SK-N-SH treated with all-trans-retinoic acid at 6 μM for 48 hours (cell line): Measurements from ENCODE around the gene PACS1.
"Not testable (repeated sequence)": the region's sequence is repeated elsewhere in the genome, so short reads cannot be mapped to it uniquely, and the experiment has no call there.

Source experiments
- ATAC-seq: fragments of 200-7000 bp; cut with Tn5 transposase; 3 replicates; pipeline ENCODE4 v1.9.1; 2020; ENCODE audit warnings: mild to moderate bottlenecking, moderate library complexity
- ARNTL ChIP-seq: fragments of 450-650 bp; formaldehyde crosslinking; IDR thresholded peaks from 2 replicates; pipeline ENCODE4 v1.5.0; 2020; ENCODE audit warnings: low read depth, mild to moderate bottlenecking, moderate library complexity, borderline replicate concordance
- BACH2 ChIP-seq: fragments of 250-450 bp; sonication (Bioruptor Pico); IDR thresholded peaks from 2 replicates; pipeline ENCODE4 v1.9.0; 2021; ENCODE audit warnings: mild to moderate bottlenecking, borderline replicate concordance
- CSDC2 ChIP-seq: fragments of 250-450 bp; sonication (Bioruptor Pico); IDR thresholded peaks from 2 replicates; pipeline ENCODE4 v1.5.0; 2020; ENCODE audit warnings: mild to moderate bottlenecking, moderate library complexity
- ESRRG ChIP-seq: fragments of 250-450 bp; sonication (Bioruptor Pico); IDR thresholded peaks from 2 replicates; pipeline ENCODE4 v1.6.1; 2021; ENCODE audit warnings: mild to moderate bottlenecking
- ISL1 ChIP-seq: fragments of 250-450 bp; sonication (Bioruptor Pico); IDR thresholded peaks from 2 replicates; pipeline ENCODE4 v2.1.2; 2022; ENCODE audit warnings: mild to moderate bottlenecking, moderate library complexity
- OSR1 ChIP-seq: fragments of 250-450 bp; sonication (Bioruptor Pico); IDR thresholded peaks from 2 replicates; pipeline ENCODE4 v1.8.0; 2022; ENCODE audit warnings: moderate library complexity, mild to moderate bottlenecking, inconsistent platforms
- PPARA ChIP-seq: fragments of 250-450 bp; sonication (Bioruptor Pico); IDR thresholded peaks from 2 replicates; pipeline ENCODE4 v1.5.0; 2020; ENCODE audit warnings: mild to moderate bottlenecking, borderline replicate concordance
- TCF4 ChIP-seq: fragments of 250-450 bp; sonication (Bioruptor Pico); IDR thresholded peaks from 2 replicates; pipeline ENCODE4 v1.8.0; 2021; ENCODE audit warnings: mild to moderate bottlenecking, moderate library complexity, borderline replicate concordance
- TOX ChIP-seq: fragments of 250-450 bp; sonication (Bioruptor Pico); IDR thresholded peaks from 2 replicates; pipeline ENCODE4 v1.8.0; 2021; ENCODE audit warnings: mild to moderate bottlenecking, moderate library complexity, borderline replicate concordance
- ZFP30 ChIP-seq: fragments of 450-650 bp; formaldehyde crosslinking; IDR thresholded peaks from 2 replicates; pipeline ENCODE4 v1.5.0; 2022; ENCODE audit warnings: mild to moderate bottlenecking, moderate library complexity
- ZNF565 ChIP-seq: fragments of 450-650 bp; formaldehyde crosslinking; conservative IDR thresholded peaks from 2 replicates; pipeline ENCODE4 v1.5.0; 2020; ENCODE audit warnings: low read depth, mild to moderate bottlenecking, moderate library complexity
- ZNF70 ChIP-seq: fragments of 450-650 bp; formaldehyde crosslinking; IDR thresholded peaks from 2 replicates; pipeline ENCODE4 v1.5.0; 2020; ENCODE audit warnings: mild to moderate bottlenecking, moderate library complexity
- ZNF8 ChIP-seq: fragments of 450-650 bp; formaldehyde crosslinking; IDR thresholded peaks from 2 replicates; pipeline ENCODE4 v1.5.0; 2020; ENCODE audit warnings: mild to moderate bottlenecking, moderate library complexity
- TF ChIP-seq, protein P1 (sequence below): fragments of 250-450 bp; sonication (Bioruptor Pico); IDR thresholded peaks from 2 replicates; pipeline ENCODE4 v1.5.1; 2020; ENCODE audit warnings: low read depth, mild to moderate bottlenecking, moderate library complexity
- TF ChIP-seq, protein P2 (sequence below): fragments of 250-450 bp; sonication (Bioruptor Pico); IDR thresholded peaks from 2 replicates; pipeline ENCODE4 v1.5.1; 2021; ENCODE audit warnings: mild to moderate bottlenecking, moderate library complexity
- TF ChIP-seq, protein P3 (sequence below): fragments of 250-450 bp; sonication (Bioruptor Pico); IDR thresholded peaks from 2 replicates; pipeline ENCODE4 v1.8.0; 2021; ENCODE audit warnings: low read depth, mild to moderate bottlenecking, moderate library complexity, borderline replicate concordance
- TF ChIP-seq, protein P4 (sequence below): fragments of 250-450 bp; sonication (Bioruptor Pico); IDR thresholded peaks from 2 replicates; pipeline ENCODE4 v1.8.0; 2020; ENCODE audit warnings: mild to moderate bottlenecking, moderate library complexity, borderline replicate concordance

The PACS1 gene

DNA sequence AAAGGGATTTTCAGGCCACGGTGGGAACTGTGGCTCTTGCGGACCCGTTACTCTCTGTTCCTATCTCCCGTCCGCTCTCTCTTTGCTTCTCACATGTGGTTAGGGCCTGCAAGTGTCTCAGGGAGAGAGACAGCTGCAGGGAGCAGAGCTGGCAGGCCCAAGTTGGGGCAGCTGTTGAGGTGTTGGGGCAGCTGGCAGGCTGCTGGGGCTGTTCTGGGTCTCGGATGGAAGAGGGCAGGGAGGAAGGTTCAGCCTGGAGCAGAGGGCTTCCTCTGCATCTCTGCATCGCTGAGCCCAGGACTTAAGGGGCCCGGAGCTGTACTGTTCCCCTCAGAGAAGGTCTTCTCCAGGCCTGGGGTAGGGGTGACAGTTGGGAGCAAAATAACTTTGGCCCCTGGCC is 205.3 kb downstream of the PACS1 start (continued):
- no peak for TF ChIP-seq ARNTL (CRISPR knock-in tag)
- no peak for TF ChIP-seq PPARA (CRISPR knock-in tag)
- TF ChIP-seq, all 23 proteins: peak for 0

DNA sequence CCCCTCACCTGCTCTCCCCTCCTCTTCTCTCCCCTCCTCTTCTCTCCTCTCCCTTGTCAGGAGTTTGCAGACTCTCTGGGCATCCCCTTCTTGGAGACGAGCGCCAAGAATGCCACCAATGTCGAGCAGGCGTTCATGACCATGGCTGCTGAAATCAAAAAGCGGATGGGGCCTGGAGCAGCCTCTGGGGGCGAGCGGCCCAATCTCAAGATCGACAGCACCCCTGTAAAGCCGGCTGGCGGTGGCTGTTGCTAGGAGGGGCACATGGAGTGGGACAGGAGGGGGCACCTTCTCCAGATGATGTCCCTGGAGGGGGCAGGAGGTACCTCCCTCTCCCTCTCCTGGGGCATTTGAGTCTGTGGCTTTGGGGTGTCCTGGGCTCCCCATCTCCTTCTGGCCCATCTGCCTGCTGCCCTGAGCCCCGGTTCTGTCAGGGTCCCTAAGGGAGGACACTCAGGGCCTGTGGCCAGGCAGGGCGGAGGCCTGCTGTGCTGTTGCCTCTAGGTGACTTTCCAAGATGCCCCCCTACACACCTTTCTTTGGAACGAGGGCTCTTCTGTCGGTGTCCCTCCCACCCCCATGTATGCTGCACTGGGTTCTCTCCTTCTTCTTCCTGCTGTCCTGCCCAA is 206.0 kb downstream of the PACS1 start:
- ATAC-seq: no peak
- TF ChIP-seq, protein P1, sequence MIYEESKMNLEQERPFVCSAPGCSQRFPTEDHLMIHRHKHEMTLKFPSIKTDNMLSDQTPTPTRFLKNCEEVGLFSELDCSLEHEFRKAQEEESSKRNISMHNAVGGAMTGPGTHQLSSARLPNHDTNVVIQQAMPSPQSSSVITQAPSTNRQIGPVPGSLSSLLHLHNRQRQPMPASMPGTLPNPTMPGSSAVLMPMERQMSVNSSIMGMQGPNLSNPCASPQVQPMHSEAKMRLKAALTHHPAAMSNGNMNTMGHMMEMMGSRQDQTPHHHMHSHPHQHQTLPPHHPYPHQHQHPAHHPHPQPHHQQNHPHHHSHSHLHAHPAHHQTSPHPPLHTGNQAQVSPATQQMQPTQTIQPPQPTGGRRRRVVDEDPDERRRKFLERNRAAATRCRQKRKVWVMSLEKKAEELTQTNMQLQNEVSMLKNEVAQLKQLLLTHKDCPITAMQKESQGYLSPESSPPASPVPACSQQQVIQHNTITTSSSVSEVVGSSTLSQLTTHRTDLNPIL (CRISPR knock-in tag): no peak
- no peak for TF ChIP-seq PPARA (CRISPR knock-in tag)

DNA sequence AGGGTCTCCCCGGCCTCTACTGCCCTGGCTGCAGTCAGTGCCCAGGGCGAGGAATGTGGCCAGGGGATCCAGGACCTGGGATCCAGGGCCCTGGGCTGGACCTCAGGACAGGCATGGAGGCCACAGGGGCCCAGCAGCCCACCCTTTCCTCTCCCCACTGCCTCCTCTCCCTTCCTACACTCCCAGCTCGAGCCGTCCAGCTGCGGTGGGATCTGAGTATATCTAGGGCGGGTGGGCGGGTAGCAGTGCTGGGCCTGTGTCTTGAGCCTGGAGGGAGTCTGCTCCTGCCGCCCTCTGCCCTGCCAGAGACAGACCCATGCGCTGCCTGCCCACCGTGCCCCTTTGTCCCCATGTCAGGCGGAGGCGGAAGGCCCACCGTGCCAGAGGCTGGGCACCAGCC is 206.5 kb downstream of the PACS1 start:
- ATAC-seq: not testable (repeated sequence)

DNA sequence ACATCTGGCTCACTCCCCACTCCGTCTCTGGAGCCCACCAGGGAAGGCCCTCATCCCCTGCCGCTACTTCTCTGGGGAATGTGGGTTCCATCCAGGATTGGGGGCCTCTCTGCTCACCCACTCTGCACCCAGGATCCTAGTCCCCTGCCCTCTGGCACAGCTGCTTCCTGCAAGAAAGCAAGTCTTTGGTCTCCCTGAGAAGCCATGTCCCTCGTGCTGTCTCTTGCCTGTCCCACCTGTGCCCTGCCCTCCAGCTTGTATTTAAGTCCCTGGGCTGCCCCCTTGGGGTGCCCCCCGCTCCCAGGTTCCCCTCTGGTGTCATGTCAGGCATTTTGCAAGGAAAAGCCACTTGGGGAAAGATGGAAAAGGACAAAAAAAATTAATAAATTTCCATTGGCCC is 207.0 kb downstream of the PACS1 start:
- ATAC-seq: peak; percentile 9; the same call in 2 of the 3 replicates

DNA sequence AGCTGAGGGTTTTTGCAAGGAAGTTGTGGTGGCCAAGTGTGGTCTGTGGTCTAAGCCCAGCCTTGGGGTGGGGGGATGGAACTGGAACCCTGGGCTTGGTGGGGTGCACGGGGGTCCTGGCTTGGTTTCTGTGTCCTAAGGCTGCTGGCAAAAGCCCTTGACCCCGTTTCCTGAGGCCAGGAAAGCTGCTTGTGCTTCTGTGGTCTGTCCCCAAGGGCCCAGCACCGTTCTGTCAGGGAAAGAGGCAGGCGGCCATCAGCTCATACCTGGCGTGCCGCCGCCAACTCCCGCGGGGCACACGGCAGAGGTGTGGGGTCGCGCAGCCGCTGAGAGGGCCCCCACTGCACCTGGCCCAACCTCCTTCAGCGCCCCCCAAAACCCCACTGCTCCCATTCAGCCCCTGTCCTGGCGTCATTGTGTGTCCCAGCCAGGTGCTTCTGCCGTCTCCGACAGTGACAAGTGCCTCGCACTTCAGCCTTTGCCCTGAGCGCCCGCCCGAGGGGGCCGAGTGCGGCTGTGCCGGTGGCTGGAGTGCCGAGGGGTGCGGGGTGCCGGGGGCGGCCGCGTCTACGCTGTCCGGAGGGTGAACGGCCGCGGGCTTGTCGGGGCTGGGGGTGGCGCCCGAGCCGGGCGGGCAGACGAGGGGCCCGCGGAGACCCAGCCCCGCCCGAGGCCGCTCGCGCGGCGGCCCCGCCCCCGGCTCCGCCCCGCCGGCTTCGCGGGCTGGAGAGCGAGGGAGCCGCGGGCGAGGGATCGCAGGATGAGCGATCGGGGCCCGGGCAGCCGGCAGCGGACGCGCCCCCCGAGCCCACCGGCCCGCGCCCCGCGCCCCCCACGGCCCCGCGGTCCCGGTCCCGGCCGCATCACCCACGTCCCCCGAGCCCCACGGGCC is 207.6 kb downstream of the PACS1 start, which contains the start of gene CNIH2:
CNIH2 (plus strand) TSS at position 705 of the 892 bp plus-strand sequence. CDS start 282 bp downstream, outside the sequence.
- TF ChIP-seq ZNF565 (CRISPR knock-in tag) (no peak), ZFP30 (no peak), TCF4 (CRISPR knock-in tag) (no peak), ESRRG (no peak), BACH2 (CRISPR knock-in tag) (no peak), ZNF8 (CRISPR knock-in tag) (no peak), ZNF70 (CRISPR knock-in tag) (no peak), TOX (CRISPR knock-in tag) (no peak), OSR1 (CRISPR knock-in tag) (no peak), CSDC2 (CRISPR knock-in tag) (no peak), ARNTL (CRISPR knock-in tag) (no peak)
- TF ChIP-seq, protein P2, sequence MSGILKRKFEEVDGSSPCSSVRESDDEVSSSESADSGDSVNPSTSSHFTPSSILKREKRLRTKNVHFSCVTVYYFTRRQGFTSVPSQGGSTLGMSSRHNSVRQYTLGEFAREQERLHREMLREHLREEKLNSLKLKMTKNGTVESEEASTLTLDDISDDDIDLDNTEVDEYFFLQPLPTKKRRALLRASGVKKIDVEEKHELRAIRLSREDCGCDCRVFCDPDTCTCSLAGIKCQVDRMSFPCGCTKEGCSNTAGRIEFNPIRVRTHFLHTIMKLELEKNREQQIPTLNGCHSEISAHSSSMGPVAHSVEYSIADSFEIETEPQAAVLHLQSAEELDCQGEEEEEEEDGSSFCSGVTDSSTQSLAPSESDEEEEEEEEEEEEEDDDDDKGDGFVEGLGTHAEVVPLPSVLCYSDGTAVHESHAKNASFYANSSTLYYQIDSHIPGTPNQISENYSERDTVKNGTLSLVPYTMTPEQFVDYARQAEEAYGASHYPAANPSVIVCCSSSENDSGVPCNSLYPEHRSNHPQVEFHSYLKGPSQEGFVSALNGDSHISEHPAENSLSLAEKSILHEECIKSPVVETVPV (CRISPR knock-in tag): no peak
- TF ChIP-seq, protein P3, sequence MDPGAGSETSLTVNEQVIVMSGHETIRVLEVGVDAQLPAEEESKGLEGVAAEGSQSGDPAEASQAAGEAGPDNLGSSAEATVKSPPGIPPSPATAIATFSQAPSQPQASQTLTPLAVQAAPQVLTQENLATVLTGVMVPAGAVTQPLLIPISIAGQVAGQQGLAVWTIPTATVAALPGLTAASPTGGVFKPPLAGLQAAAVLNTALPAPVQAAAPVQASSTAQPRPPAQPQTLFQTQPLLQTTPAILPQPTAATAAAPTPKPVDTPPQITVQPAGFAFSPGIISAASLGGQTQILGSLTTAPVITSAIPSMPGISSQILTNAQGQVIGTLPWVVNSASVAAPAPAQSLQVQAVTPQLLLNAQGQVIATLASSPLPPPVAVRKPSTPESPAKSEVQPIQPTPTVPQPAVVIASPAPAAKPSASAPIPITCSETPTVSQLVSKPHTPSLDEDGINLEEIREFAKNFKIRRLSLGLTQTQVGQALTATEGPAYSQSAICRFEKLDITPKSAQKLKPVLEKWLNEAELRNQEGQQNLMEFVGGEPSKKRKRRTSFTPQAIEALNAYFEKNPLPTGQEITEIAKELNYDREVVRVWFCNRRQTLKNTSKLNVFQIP (CRISPR knock-in tag): no peak
- TF ChIP-seq, protein P1 (CRISPR knock-in tag): no peak
- peak; percentile 8 for ATAC-seq

DNA sequence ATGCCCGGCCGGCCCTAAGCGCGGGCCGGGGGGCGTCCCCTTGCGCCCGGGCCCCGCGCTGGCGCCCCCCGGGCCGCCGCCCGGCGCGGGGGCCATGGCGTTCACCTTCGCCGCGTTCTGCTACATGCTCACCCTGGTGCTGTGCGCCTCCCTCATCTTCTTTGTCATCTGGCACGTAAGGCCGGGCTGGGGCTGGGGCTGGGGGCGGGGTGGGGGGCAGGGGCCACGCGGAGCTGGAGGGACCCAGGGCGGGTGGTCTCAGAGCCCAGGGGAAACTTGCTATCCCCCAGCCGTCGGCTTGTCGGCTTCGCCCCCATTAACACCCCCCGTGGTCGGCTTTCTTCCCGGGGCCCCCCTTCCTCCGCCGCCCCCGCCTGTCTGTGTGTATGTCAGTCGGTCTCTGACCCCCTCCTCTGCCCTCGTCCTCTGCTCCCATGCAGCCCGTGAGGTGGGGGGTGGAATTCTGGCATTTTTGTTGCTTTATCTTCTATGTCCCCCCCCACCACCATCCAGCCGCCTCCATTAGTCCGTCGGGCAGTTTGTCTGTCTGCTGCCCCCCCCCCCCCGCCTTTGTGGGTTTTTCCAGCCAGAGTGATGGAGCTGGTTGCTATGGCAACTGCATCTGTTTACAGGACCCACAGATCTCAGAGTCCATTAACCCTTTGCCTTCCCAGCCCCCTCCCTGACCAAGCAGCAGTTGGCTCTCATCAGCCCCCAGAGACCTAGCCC is 208.5 kb downstream of the PACS1 start:
- TF ChIP-seq, protein P3 (CRISPR knock-in tag): no peak
- no peak for TF ChIP-seq ZNF565 (CRISPR knock-in tag)
- TF ChIP-seq ISL1 (CRISPR knock-in tag): no peak
- TF ChIP-seq, protein P4, sequence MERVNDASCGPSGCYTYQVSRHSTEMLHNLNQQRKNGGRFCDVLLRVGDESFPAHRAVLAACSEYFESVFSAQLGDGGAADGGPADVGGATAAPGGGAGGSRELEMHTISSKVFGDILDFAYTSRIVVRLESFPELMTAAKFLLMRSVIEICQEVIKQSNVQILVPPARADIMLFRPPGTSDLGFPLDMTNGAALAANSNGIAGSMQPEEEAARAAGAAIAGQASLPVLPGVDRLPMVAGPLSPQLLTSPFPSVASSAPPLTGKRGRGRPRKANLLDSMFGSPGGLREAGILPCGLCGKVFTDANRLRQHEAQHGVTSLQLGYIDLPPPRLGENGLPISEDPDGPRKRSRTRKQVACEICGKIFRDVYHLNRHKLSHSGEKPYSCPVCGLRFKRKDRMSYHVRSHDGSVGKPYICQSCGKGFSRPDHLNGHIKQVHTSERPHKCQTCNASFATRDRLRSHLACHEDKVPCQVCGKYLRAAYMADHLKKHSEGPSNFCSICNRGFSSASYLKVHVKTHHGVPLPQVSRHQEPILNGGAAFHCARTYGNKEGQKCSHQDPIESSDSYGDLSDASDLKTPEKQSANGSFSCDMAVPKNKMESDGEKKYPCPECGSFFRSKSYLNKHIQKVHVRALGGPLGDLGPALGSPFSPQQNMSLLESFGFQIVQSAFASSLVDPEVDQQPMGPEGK: peak; percentile 30; the same call in 1 of the 2 replicates
- no peak for ATAC-seq
